Ramos (cell line): ENCODE results near the gene HMGN1.

Source experiments
- in situ Hi-C: fragments of 300-500 bp; cut with MboI; formaldehyde crosslinking; loops from one replicate; pipeline ENCODE4 v1.14.3; 2022; ENCODE audit warnings: low sequenced_read_pairs; ENCODE audit not compliant: unreplicated experiment

The HMGN1 gene

GRCh38 chr21:39348355-39349210, at the start of gene HMGN1:
Gene HMGN1 (minus strand): TSS chr21:39349088. CDS start chr21:39348917, 171 bp downstream.
- in situ Hi-C loops, result no loop called here

GRCh38 chr21:39397646-39398385, 48.9 kb upstream of the HMGN1 start:
- in situ Hi-C loops, result loop anchor here (25.0 kb wide), 1 partner anchor 211 kb away; the partner anchor contains the start of gene PSMG1

GRCh38 chr21:39392981-39393380, 44.1 kb upstream of the HMGN1 start:
- in situ Hi-C loops, result loop anchor here (25.0 kb wide), 1 partner anchor 206 kb away; the partner anchor contains the start of gene PSMG1

- in situ Hi-C loops, result loop anchor here (25.0 kb wide), 1 partner anchor 203 kb away; the partner anchor contains the start of gene PSMG1
Measured at GRCh38 chr21:39390212-39390765, 41.4 kb upstream of the HMGN1 start.

- in situ Hi-C loops, result loop anchor here (25.0 kb wide), 1 partner anchor 201 kb away; the partner anchor contains the start of gene PSMG1
Measured at GRCh38 chr21:39388811-39389155, 39.9 kb upstream of the HMGN1 start.

GRCh38 chr21:39388038-39388810, 39.3 kb upstream of the HMGN1 start:
- in situ Hi-C loops, result loop anchor here (25.0 kb wide), 1 partner anchor 201 kb away; the partner anchor contains the start of gene PSMG1

GRCh38 chr21:39387461-39388037, 38.7 kb upstream of the HMGN1 start:
- in situ Hi-C loops, result loop anchor here (25.0 kb wide), 1 partner anchor 200 kb away; the partner anchor contains the start of gene PSMG1

GRCh38 chr21:39386899-39387298, 38.0 kb upstream of the HMGN1 start:
- in situ Hi-C loops, result loop anchor here (25.0 kb wide), 1 partner anchor 200 kb away; the partner anchor contains the start of gene PSMG1

GRCh38 chr21:39386194-39386593, 37.3 kb upstream of the HMGN1 start:
- in situ Hi-C loops, result loop anchor here (25.0 kb wide), 1 partner anchor 199 kb away; the partner anchor contains the start of gene PSMG1

GRCh38 chr21:39385299-39386145, 36.6 kb upstream of the HMGN1 start:
- in situ Hi-C loops, result loop anchor here (25.0 kb wide), 1 partner anchor 198 kb away; the partner anchor contains the start of gene PSMG1

GRCh38 chr21:39384674-39385298, 35.9 kb upstream of the HMGN1 start:
- in situ Hi-C loops, result loop anchor here (25.0 kb wide), 1 partner anchor 197 kb away; the partner anchor contains the start of gene PSMG1

GRCh38 chr21:39382096-39382495, 33.2 kb upstream of the HMGN1 start:
- in situ Hi-C loops, result loop anchor here (25.0 kb wide), 1 partner anchor 195 kb away; the partner anchor contains the start of gene PSMG1

GRCh38 chr21:39381009-39381408, 32.1 kb upstream of the HMGN1 start:
- in situ Hi-C loops, result loop anchor here (25.0 kb wide), 1 partner anchor 194 kb away; the partner anchor contains the start of gene PSMG1

- in situ Hi-C loops, result loop anchor here (25.0 kb wide), 1 partner anchor 193 kb away; the partner anchor contains the start of gene PSMG1
Measured at GRCh38 chr21:39379986-39380891, 31.4 kb upstream of the HMGN1 start.

GRCh38 chr21:39377444-39378050, 28.7 kb upstream of the HMGN1 start:
- in situ Hi-C loops, result loop anchor here (25.0 kb wide), 1 partner anchor 190 kb away; the partner anchor contains the start of gene PSMG1

GRCh38 chr21:39375446-39375845, 26.6 kb upstream of the HMGN1 start:
- in situ Hi-C loops, result loop anchor here (25.0 kb wide), 1 partner anchor 188 kb away; the partner anchor contains the start of gene PSMG1
